Measurements from ENCODE around the gene SUGP2. TPM values are rescaled to one million over a fixed set of nuclear protein-coding genes. Genes with fewer than 3 reads are reported as not detected.

SUGP2 gene
- total and polyA plus RNA-seq, 2 of the 13 experiments (the other 11 are each of a cell fraction or from before 2014, with no cell fraction given): 40.6 to 57.7 TPM

- no peaks in the 10 kb centered on the region for H3K27me3 ChIP-seq (ENCODE audit: control insufficient read depth in 1 of 2, insufficient read depth in 2 of 2, low read length in 2 of 2)
- intact Hi-C loops (cut with micrococcal nuclease; ENCODE audit: unreplicated experiment): no loop called here
- TF ChIP-seq PRMT3 (CRISPR knock-in tag; IDR thresholded peaks at IDR 0.05; ENCODE audit: borderline replicate concordance, low read depth) (no peak), GFI1 (CRISPR knock-in tag; IDR thresholded peaks at IDR 0.05; ENCODE audit: borderline replicate concordance) (peak; percentile 62; the same call in 1 of the 2 replicates), ZMAT3 (CRISPR knock-in tag; conservative IDR thresholded peaks at IDR 0.05) (no peak), ZNF572 (CRISPR knock-in tag; IDR thresholded peaks at IDR 0.05) (no peak), ZNF556 (CRISPR knock-in tag; IDR thresholded peaks at IDR 0.05; ENCODE audit: borderline replicate concordance) (no peak), ZNF652 (CRISPR knock-in tag; IDR thresholded peaks at IDR 0.05; ENCODE audit: borderline replicate concordance, low read depth) (no peak), ZMYM2 (CRISPR knock-in tag; IDR thresholded peaks at IDR 0.05) (no peak), ZNF550 (CRISPR knock-in tag; IDR thresholded peaks at IDR 0.05; ENCODE audit: borderline replicate concordance) (no peak), ZNF784 (CRISPR knock-in tag; IDR thresholded peaks at IDR 0.05; ENCODE audit: borderline replicate concordance) (no peak), ZSCAN31 (CRISPR knock-in tag; IDR thresholded peaks at IDR 0.05; ENCODE audit: low read depth) (no peak), ZNF570 (CRISPR knock-in tag; IDR thresholded peaks at IDR 0.05; ENCODE audit: borderline replicate concordance) (no peak), ZNF362 (CRISPR knock-in tag; IDR thresholded peaks at IDR 0.05; ENCODE audit: borderline replicate concordance) (peak; percentile 40; the same call in 1 of the 2 replicates), FLYWCH1 (CRISPR knock-in tag; IDR thresholded peaks at IDR 0.05) (no peak), ETV5 (CRISPR knock-in tag; IDR thresholded peaks at IDR 0.05; ENCODE audit: borderline replicate concordance) (no peak), CBX2 (IDR thresholded peaks at IDR 0.05; ENCODE audit: low read depth, low read length) (no peak), CBX2 (CRISPR knock-in tag; IDR thresholded peaks at IDR 0.05; ENCODE audit: low read depth) (no peak), TRAFD1 (CRISPR knock-in tag; IDR thresholded peaks at IDR 0.05; ENCODE audit: borderline replicate concordance) (no peak)
- in situ Hi-C loops (cut with HindIII; ENCODE audit: extremely low pct_ligation_motif_present, low pct_unique_long_range_greater_than_20kb): no loop called here
- peaks cover 14% of the 10 kb centered on the region for H3K79me2 ChIP-seq (ENCODE audit: insufficient read depth, low read length)
- peak overlapping the region; percentile 50 for H3K27ac ChIP-seq (ENCODE audit: extremely low read length, insufficient read depth, low read length)
- 0 out of 2 replicates have a peak overlapping the region, but pooled peaks have one; percentile 3 for H3K4me2 ChIP-seq (ENCODE audit: low read depth, low read length)
- POLR2A ChIA-PET: interaction anchor here (0.6 kb wide), 1 partner anchor 13 kb away, joined by 3 read pairs; no protein-coding TSS in a partner anchor
- no peaks in the 10 kb centered on the region for H3K9me3 ChIP-seq (ENCODE audit: low read length)
- 34% methylated on average over 3 of the region's 3 CpGs for WGBS (ENCODE audit: low lambda C conversion rate)
- ATAC-seq (peak; percentile 70), FAIRE-seq (no peak), DNase-seq (ENCODE audit: low spot score) (peak; percentile 59)
- H2AFZ ChIP-seq (ENCODE audit: low read length): no peak overlapping the region
- no peak overlapping the region for H3K4me3 ChIP-seq (replicated peaks in 1 of 3; ENCODE audit: insufficient read depth in 1 of 3, low read depth in 2 of 3, low read length in 3 of 3)
- H3K36me3 ChIP-seq (replicated peaks in 1 of 2; ENCODE audit: control insufficient read depth in 1 of 2, insufficient read depth in 2 of 2, low read length in 2 of 2): peaks cover 36 to 66% of the 10 kb centered on the region in 2 experiments
- peaks cover 46% of the 10 kb centered on the region for H3K4me1 ChIP-seq (ENCODE audit: insufficient read depth, low read length)
- BruUV-seq (replicated peaks): no TSS peak
- no peak overlapping the region for H3K9ac ChIP-seq (ENCODE audit: insufficient read depth, low read depth, low read length)
- H4K20me1 ChIP-seq (ENCODE audit: insufficient read depth, low read length): peaks cover 7% of the 10 kb centered on the region; the same call in 1 of the 2 replicates
- CTCF ChIA-PET (ENCODE audit: low intra/inter-chr PET ratio, low total read pairs): no interaction called here
Measured at GRCh38 chr19:19021115-19021514, 12.2 kb downstream of the SUGP2 start.
